MCF 10A (cell line): ENCODE measurements around the gene PPP4R2. TPM values are rescaled to one million over a fixed set of nuclear protein-coding genes. Genes with fewer than 3 reads are reported as not detected.
A peak's percentile ranks its signal among the peaks of the same experiment; 100 is the strongest.
"Not testable (repeated sequence)": the region's sequence is repeated elsewhere in the genome, so short reads cannot be mapped to it uniquely, and the experiment has no call there.

Experiments
- BruUV-seq: library from RNA; stranded (reverse); fragments of 400-500 nt; replicated peaks from 2 replicates; lab custom pipeline; 2021; lab: Mats Ljungman, UMichigan
- CTCF ChIA-PET: fragments of 300-600 bp; sonication (Branson Sonifier 250); formaldehyde crosslinking; extraction: SDS; loops from one replicate; lab custom pipeline; 2021; ENCODE audit warnings: antibody characterized with exemption, inconsistent platforms; lab: Yijun Ruan, JAX
- POLR2A ChIA-PET: fragments of 300-600, 350-650 bp; sonication (Branson Sonifier 250); formaldehyde crosslinking; extraction: SDS; loops from one replicate; lab custom pipeline; 2020; ENCODE audit warnings: antibody characterized with exemption, inconsistent platforms; lab: Yijun Ruan, JAX
- DNase-seq: peaks from one replicate; pipeline ENCODE4 v3.0.0-alpha.2; 2018; ENCODE audit not compliant: unreplicated experiment
- H3K27ac Mint-ChIP-seq: one replicate; pipeline ENCODE4 v1.8.0; 2022; ENCODE audit warnings: mild to moderate bottlenecking, low read depth, mixed read lengths; ENCODE audit not compliant: unreplicated experiment
- H3K27me3 Mint-ChIP-seq: one replicate; pipeline ENCODE4 v1.8.0; 2022; ENCODE audit warnings: mixed read lengths; ENCODE audit not compliant: insufficient read depth, unreplicated experiment
- H3K36me3 Mint-ChIP-seq: one replicate; pipeline ENCODE4 v1.8.0; 2022; ENCODE audit warnings: mild to moderate bottlenecking, moderate library complexity, mixed read lengths; ENCODE audit not compliant: insufficient read depth, unreplicated experiment
- H3K4me1 Mint-ChIP-seq: one replicate; pipeline ENCODE4 v1.8.0; 2022; ENCODE audit warnings: mixed read lengths; ENCODE audit not compliant: insufficient read depth, unreplicated experiment
- H3K4me3 Mint-ChIP-seq: one replicate; pipeline ENCODE4 v1.8.0; 2022; ENCODE audit warnings: mild to moderate bottlenecking, moderate library complexity, mixed read lengths; ENCODE audit not compliant: unreplicated experiment
- H3K9me3 Mint-ChIP-seq: one replicate; pipeline ENCODE4 v1.8.0; 2022; ENCODE audit warnings: mixed read lengths; ENCODE audit not compliant: unreplicated experiment
- CTCF ChIP-seq: fragments of 200-600 bp; IDR thresholded peaks from one replicate; pipeline ENCODE4 v1.8.0; 2022; ENCODE audit warnings: antibody characterized with exemption, mild to moderate bottlenecking; ENCODE audit not compliant: unreplicated experiment
- intact Hi-C: fragments of 100-400 bp; cut with micrococcal nuclease; formaldehyde crosslinking; loops from 2 replicates; pipeline ENCODE4 v1.14.1; 2022
- total RNA-seq: library from RNA; stranded (reverse); gene quantifications from 2 replicates; pipeline ENCODE4 v1.2.3, GENCODE V29; 2022

Gene PPP4R2
- total RNA-seq, 1 experiment from 2014 or later: 105 TPM

- peak overlapping the region; percentile 86 for H3K4me3 Mint-ChIP-seq
- intact Hi-C loops: loop anchor here (5.0 kb wide), 1 partner anchor 111 kb away; the partner anchor contains the start of gene GXYLT2
- BruUV-seq: no TSS peak
- peak overlapping the region; percentile 47 for H3K27ac Mint-ChIP-seq
- ChIA-PET CTCF (interaction anchor here (0.6 to 1.4 kb wide), 6 partner anchors 12 to 148 kb away, joined by 3 to 6 read pairs (median 4); no protein-coding TSS in a partner anchor), POLR2A (interaction anchor here (0.6 to 2.2 kb wide), 10 partner anchors 10 to 1940 kb away, joined by 3 to 10 read pairs (median 4); partner anchors contain the start of genes GXYLT2 and SHQ1)
- no peaks in the 10 kb centered on the region for H3K9me3 Mint-ChIP-seq
- no peak for TF ChIP-seq CTCF
- H3K27me3 Mint-ChIP-seq: no peaks in the 10 kb centered on the region
- DNase-seq: no peak
- H3K4me1 Mint-ChIP-seq: peaks cover 29% of the 10 kb centered on the region
- H3K36me3 Mint-ChIP-seq: peaks cover 48% of the 10 kb centered on the region
Observed at GRCh38 chr3:72998466-72998865, 1.9 kb downstream of the PPP4R2 start.

GRCh38 chr3:72999951-73000350, 3.3 kb downstream of the PPP4R2 start:
- intact Hi-C loops: loop anchor here (5.0 kb wide), 1 partner anchor 113 kb away; the partner anchor contains the start of gene GXYLT2
- peaks cover 62% of the 10 kb centered on the region for H3K36me3 Mint-ChIP-seq
- no peaks in the 10 kb centered on the region for H3K9me3 Mint-ChIP-seq
- ChIA-PET CTCF (interaction anchor here (0.7 to 1.7 kb wide), 9 partner anchors 9 to 508 kb away, joined by 3 to 17 read pairs (median 5); no protein-coding TSS in a partner anchor), POLR2A (interaction anchor here (0.8 to 1.4 kb wide), 9 partner anchors 10 to 152 kb away, joined by 3 to 8 read pairs (median 3); partner anchors contain the start of gene SHQ1)
- H3K4me3 Mint-ChIP-seq: peak overlapping the region; percentile 86
- TF ChIP-seq CTCF: no peak
- DNase-seq: no peak
- peak overlapping the region; percentile 54 for H3K27ac Mint-ChIP-seq
- no TSS peak for BruUV-seq
- peaks cover 34% of the 10 kb centered on the region for H3K4me1 Mint-ChIP-seq
- H3K27me3 Mint-ChIP-seq: no peaks in the 10 kb centered on the region

- H3K9me3 Mint-ChIP-seq, BruUV-seq, POLR2A ChIA-PET, intact Hi-C loops, H3K4me3 Mint-ChIP-seq, DNase-seq, H3K27me3 Mint-ChIP-seq: not testable (repeated sequence)
- Mint-ChIP-seq H3K36me3 (peaks cover 86% of the 10 kb centered on the region), H3K4me1 (peaks cover 34% of the 10 kb centered on the region), H3K27ac (peak overlapping the region; percentile 13)
- CTCF ChIA-PET: interaction anchor here (1.8 kb wide), 1 partner anchor 53 kb away, joined by 6 read pairs; no protein-coding TSS in a partner anchor
Observed at GRCh38 chr3:73003050-73003449, 6.4 kb downstream of the PPP4R2 start.

GRCh38 chr3:73004316-73004715, 7.7 kb downstream of the PPP4R2 start:
- ChIA-PET CTCF (interaction anchor here (0.7 to 1.1 kb wide), 2 partner anchors 17 to 182 kb away, joined by 3 to 4 read pairs; no protein-coding TSS in a partner anchor), POLR2A (no interaction called here)
- no peak for DNase-seq
- Mint-ChIP-seq H3K36me3 (peaks cover 89% of the 10 kb centered on the region), H3K27me3 (no peaks in the 10 kb centered on the region), H3K27ac (no peak overlapping the region), H3K4me3 (no peak overlapping the region), H3K4me1 (peaks cover 40% of the 10 kb centered on the region), H3K9me3 (no peaks in the 10 kb centered on the region)
- intact Hi-C loops: no loop called here
- TF ChIP-seq CTCF: no peak
- BruUV-seq: no TSS peak
